ENCODE results near the gene SGMS2.

SGMS2 gene

GRCh38 chr4:107824350-107825071 is at the start of gene SGMS2:
TSS of gene SGMS2 (plus strand) at chr4:107824932. CDS start at chr4:107895554, 70,622 bp downstream.
- peak within 1 kb of the TSS; percentile 68 for H3K4me3 ChIP-seq (ENCODE audit: low read length)
- peak within 1 kb of the TSS; percentile 87 for H3K9ac ChIP-seq (ENCODE audit: low read length)
- no peaks in the 10 kb centered on the region for H3K9me3 ChIP-seq (ENCODE audit: control insufficient read depth, low read length)
- no peaks in the 10 kb centered on the region for H3K27me3 ChIP-seq (ENCODE audit: control insufficient read depth, insufficient read depth, low read length)
- peaks cover 7% of the 10 kb centered on the region for H3K4me1 ChIP-seq (ENCODE audit: control insufficient read depth, insufficient read depth, low read length)
- no peaks in the 10 kb centered on the region for H3K36me3 ChIP-seq (ENCODE audit: control insufficient read depth, insufficient read depth, low read length)

DNA sequence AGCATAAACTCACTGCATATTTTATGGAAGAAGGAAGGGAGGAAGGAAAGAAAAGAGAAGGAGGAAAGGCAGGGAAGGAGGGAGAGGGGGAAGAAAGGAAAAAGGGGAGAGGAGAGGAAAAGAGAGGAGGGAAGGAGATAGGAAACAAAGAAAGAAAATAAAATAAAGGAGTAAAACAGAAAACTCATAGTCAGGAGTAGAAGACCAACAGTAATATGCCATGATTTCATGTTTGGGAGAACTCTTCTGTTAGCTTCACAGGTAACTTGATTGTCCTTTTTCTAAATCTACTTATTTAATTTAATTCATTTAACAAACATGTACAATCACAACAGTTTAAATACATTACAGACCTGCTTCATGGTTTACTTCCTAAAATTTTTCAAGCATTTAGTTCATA is 46.8 kb upstream of the SGMS2 start:
- Histone ChIP-seq H3K9me3 (ENCODE audit: control insufficient read depth, low read length) (no peaks in the 10 kb centered on the region), H3K36me3 (ENCODE audit: control insufficient read depth, insufficient read depth, low read length) (no peaks in the 10 kb centered on the region), H3K4me1 (ENCODE audit: control insufficient read depth, insufficient read depth, low read length) (no peaks in the 10 kb centered on the region)

DNA sequence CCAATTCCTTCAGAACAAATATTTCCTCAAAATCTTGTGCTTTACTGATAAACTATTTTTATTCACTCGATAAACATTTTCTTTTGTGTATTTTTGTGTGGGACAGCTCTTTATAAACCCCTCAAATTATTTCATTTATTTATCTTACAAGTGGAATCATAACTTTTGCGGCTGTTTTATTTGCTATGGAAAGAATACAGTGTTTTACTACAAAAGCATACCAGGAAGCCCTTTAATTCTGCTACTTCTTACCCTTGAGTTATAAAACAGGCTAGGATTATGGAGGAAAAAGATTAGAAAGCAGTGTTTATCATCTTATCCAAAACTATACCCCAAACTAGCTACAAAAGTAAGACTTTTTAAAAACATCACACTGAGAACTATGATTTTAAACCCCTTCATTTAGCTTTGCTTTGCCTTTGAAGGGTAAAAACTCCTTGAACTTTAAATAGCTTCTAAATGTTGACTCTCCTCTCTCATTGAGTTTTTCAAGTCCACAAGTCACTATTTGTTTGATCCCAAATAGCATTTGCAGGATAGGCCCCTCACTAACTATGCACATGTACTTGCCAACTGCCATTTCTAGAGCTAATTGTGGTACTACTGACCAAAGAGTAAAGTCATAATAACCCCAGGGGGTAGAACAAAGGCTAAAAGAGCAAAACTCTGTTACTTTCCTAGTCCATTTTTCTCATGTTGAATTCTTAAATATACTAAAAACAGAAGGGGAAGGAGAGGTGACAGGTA is 45.8 kb upstream of the SGMS2 start:
- Histone ChIP-seq H3K9ac (ENCODE audit: low read length) (no peak overlapping the region), H3K27me3 (ENCODE audit: control insufficient read depth, insufficient read depth, low read length) (no peaks in the 10 kb centered on the region), H3K9me3 (ENCODE audit: control insufficient read depth, low read length) (no peaks in the 10 kb centered on the region), H3K36me3 (ENCODE audit: control insufficient read depth, insufficient read depth, low read length) (no peaks in the 10 kb centered on the region), H3K4me3 (ENCODE audit: low read length) (no peak overlapping the region), H3K4me1 (ENCODE audit: control insufficient read depth, insufficient read depth, low read length) (no peaks in the 10 kb centered on the region)

More for the DNA sequence above, 46.8 kb upstream of the SGMS2 start:
- Histone ChIP-seq H3K4me3 (ENCODE audit: low read length) (no peak overlapping the region), H3K27me3 (ENCODE audit: control insufficient read depth, insufficient read depth, low read length) (no peaks in the 10 kb centered on the region), H3K9ac (ENCODE audit: low read length) (no peak overlapping the region)

- no peaks in the 10 kb centered on the region for H3K27me3 ChIP-seq (ENCODE audit: control insufficient read depth, insufficient read depth, low read length)
- H3K36me3 ChIP-seq (ENCODE audit: control insufficient read depth, insufficient read depth, low read length): no peaks in the 10 kb centered on the region
- no peaks in the 10 kb centered on the region for H3K9me3 ChIP-seq (ENCODE audit: control insufficient read depth, low read length)
Measured at GRCh38 chr4:107780665-107781064, 44.1 kb upstream of the SGMS2 start.

GRCh38 chr4:107791902-107792301 is 32.8 kb upstream of the SGMS2 start:
- H3K27me3 ChIP-seq (ENCODE audit: control insufficient read depth, insufficient read depth, low read length): no peaks in the 10 kb centered on the region
- no peak overlapping the region for H3K4me3 ChIP-seq (ENCODE audit: low read length)
- no peak overlapping the region for H3K9ac ChIP-seq (ENCODE audit: low read length)
- no peaks in the 10 kb centered on the region for H3K36me3 ChIP-seq (ENCODE audit: control insufficient read depth, insufficient read depth, low read length)
- H3K9me3 ChIP-seq (ENCODE audit: control insufficient read depth, low read length): no peaks in the 10 kb centered on the region
- H3K4me1 ChIP-seq (ENCODE audit: control insufficient read depth, insufficient read depth, low read length): no peaks in the 10 kb centered on the region

More at GRCh38 chr4:107780665-107781064, 44.1 kb upstream of the SGMS2 start:
- Histone ChIP-seq H3K4me3 (ENCODE audit: low read length) (no peak overlapping the region), H3K9ac (ENCODE audit: low read length) (no peak overlapping the region), H3K4me1 (ENCODE audit: control insufficient read depth, insufficient read depth, low read length) (no peaks in the 10 kb centered on the region)

DNA sequence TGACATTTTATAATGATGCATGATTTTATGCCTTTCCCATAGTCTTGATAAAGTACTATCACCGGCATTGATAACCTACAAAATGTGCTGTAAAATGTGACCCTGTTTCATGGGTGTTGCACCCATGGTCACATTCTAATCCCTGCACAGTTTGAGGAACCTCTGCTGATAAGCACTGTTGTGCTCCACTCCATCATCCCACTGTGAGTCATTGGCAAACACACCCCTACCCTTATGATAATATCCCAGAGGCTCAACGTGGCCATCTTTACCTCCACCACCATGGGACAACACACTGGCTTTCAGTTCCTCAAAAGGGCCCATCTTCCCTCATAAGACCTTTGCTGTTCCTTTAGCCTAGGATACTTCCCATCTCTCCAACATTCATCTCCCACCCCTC is 32.0 kb upstream of the SGMS2 start:
- Histone ChIP-seq H3K4me3 (ENCODE audit: low read length) (no peak overlapping the region), H3K36me3 (ENCODE audit: control insufficient read depth, insufficient read depth, low read length) (no peaks in the 10 kb centered on the region), H3K9ac (ENCODE audit: low read length) (no peak overlapping the region), H3K27me3 (ENCODE audit: control insufficient read depth, insufficient read depth, low read length) (no peaks in the 10 kb centered on the region), H3K4me1 (ENCODE audit: control insufficient read depth, insufficient read depth, low read length) (no peaks in the 10 kb centered on the region), H3K9me3 (ENCODE audit: control insufficient read depth, low read length) (no peaks in the 10 kb centered on the region)

DNA sequence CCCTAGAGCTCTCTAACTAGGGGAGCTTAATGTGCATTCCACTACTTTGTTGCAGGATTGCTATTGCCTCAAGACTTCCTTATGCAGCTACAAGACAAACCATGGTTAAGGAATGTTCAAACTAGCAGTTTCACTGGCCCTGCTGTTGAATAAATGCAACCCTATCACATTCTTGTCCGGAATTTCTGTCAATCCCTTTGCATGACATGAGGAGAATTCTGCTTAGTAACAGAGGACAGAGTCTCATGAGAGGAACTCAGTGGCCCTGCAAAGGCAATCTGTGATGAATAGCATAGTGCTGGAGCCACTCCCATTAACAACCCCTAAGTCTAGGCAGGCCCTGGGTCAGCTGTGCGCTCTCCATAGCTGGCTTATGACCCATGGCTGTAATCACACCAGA is 30.7 kb upstream of the SGMS2 start:
- Histone ChIP-seq H3K4me3 (ENCODE audit: low read length) (no peak overlapping the region), H3K36me3 (ENCODE audit: control insufficient read depth, insufficient read depth, low read length) (no peaks in the 10 kb centered on the region), H3K4me1 (ENCODE audit: control insufficient read depth, insufficient read depth, low read length) (no peaks in the 10 kb centered on the region), H3K27me3 (ENCODE audit: control insufficient read depth, insufficient read depth, low read length) (no peaks in the 10 kb centered on the region), H3K9me3 (ENCODE audit: control insufficient read depth, low read length) (no peaks in the 10 kb centered on the region), H3K9ac (ENCODE audit: low read length) (no peak overlapping the region)

DNA sequence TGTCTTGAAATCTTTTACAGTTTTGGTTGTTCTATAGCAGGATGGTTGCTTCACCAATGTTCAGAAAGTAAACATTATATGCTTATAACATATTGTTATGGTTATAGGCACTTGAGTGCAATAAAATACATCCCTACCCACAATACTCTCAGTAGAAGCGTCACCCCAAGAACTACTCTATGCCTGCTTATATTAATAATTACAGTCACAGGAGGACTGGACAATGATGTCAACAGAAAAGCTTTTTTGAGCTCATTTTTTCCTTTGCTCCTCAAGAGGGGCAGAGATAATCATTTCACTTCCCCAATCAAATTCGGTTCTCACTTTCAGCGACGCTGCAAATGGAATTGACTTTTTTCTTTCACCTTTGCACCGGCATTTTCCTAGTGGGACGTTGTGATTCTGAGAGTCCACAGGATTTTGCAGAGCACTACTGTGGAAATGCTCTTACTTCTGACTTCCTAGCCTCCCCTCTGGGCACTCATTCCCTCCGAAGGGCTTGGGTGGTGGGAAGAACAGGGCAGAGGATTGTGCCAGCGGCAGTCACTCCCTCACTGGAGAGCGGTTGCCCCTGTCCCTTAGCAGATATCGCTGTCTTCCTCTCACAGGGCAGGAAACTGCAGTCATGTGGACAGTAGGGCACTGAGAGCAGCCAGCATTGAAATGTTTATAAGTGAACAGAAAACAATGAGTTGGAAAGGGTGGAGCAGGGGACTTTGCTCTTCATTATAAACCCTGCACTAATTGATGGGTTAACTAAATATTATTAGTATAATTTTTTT is 24.9 kb upstream of the SGMS2 start:
- no peaks in the 10 kb centered on the region for H3K36me3 ChIP-seq (ENCODE audit: control insufficient read depth, insufficient read depth, low read length)
- H3K4me3 ChIP-seq (ENCODE audit: low read length): no peak overlapping the region
- peak overlapping the region; percentile 47 for H3K9ac ChIP-seq (ENCODE audit: low read length)
- no peaks in the 10 kb centered on the region for H3K9me3 ChIP-seq (ENCODE audit: control insufficient read depth, low read length)
- peaks cover 9% of the 10 kb centered on the region for H3K4me1 ChIP-seq (ENCODE audit: control insufficient read depth, insufficient read depth, low read length)
- no peaks in the 10 kb centered on the region for H3K27me3 ChIP-seq (ENCODE audit: control insufficient read depth, insufficient read depth, low read length)

DNA sequence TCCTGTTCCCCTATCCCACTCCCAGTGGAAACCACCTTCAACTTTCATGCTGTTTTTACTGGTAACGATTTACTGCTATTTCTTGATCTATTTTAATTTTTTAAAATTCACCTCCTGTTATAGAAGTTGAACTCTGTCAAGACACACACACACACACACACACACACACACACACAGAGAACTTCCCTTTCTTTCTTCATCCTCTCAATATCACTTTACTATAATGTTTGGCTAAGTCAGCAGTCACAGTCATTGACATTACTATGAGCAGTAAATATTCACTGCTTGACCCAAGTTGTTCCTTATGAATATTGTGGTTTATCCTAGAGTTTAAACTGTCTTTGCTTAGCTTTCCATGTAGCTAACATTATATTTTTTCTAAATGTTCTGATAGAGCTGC is 24.0 kb upstream of the SGMS2 start:
- H3K9me3 ChIP-seq (ENCODE audit: control insufficient read depth, low read length): no peaks in the 10 kb centered on the region
- H3K9ac ChIP-seq (ENCODE audit: low read length): no peak overlapping the region
- H3K4me3 ChIP-seq (ENCODE audit: low read length): no peak overlapping the region
- peaks cover 9% of the 10 kb centered on the region for H3K4me1 ChIP-seq (ENCODE audit: control insufficient read depth, insufficient read depth, low read length)
- H3K36me3 ChIP-seq (ENCODE audit: control insufficient read depth, insufficient read depth, low read length): no peaks in the 10 kb centered on the region
- H3K27me3 ChIP-seq (ENCODE audit: control insufficient read depth, insufficient read depth, low read length): no peaks in the 10 kb centered on the region

GRCh38 chr4:107801766-107802211 is 22.9 kb upstream of the SGMS2 start:
- Histone ChIP-seq H3K4me1 (ENCODE audit: control insufficient read depth, insufficient read depth, low read length) (peaks cover 9% of the 10 kb centered on the region), H3K36me3 (ENCODE audit: control insufficient read depth, insufficient read depth, low read length) (no peaks in the 10 kb centered on the region), H3K9ac (ENCODE audit: low read length) (no peak overlapping the region), H3K27me3 (ENCODE audit: control insufficient read depth, insufficient read depth, low read length) (no peaks in the 10 kb centered on the region), H3K9me3 (ENCODE audit: control insufficient read depth, low read length) (no peaks in the 10 kb centered on the region), H3K4me3 (ENCODE audit: low read length) (no peak overlapping the region)

DNA sequence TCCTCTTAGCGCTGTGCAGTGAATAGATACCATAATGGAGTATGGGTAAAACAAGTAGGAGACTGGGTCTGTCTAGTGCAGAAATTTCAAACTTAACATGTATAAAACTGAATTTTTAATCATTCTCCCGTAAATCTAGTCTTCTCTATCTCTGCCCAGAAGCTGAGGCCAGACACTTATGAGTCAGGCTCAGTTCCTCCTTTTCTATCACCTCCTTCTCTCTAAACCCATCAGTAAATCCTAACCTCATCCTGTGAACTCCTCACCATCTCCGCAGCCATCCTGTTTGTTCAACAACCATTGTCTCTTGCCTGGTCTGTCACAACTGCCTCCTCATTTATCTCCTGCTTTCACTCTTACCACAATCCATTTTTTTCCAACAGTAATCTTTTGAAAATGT is 19.8 kb upstream of the SGMS2 start:
- no peak overlapping the region for H3K4me3 ChIP-seq (ENCODE audit: low read length)
- peaks cover 15% of the 10 kb centered on the region for H3K4me1 ChIP-seq (ENCODE audit: control insufficient read depth, insufficient read depth, low read length)
- no peaks in the 10 kb centered on the region for H3K36me3 ChIP-seq (ENCODE audit: control insufficient read depth, insufficient read depth, low read length)
- H3K9ac ChIP-seq (ENCODE audit: low read length): no peak overlapping the region
- H3K9me3 ChIP-seq (ENCODE audit: control insufficient read depth, low read length): no peaks in the 10 kb centered on the region
- no peaks in the 10 kb centered on the region for H3K27me3 ChIP-seq (ENCODE audit: control insufficient read depth, insufficient read depth, low read length)

GRCh38 chr4:107806196-107806595 is 18.5 kb upstream of the SGMS2 start:
- Histone ChIP-seq H3K27me3 (ENCODE audit: control insufficient read depth, insufficient read depth, low read length) (no peaks in the 10 kb centered on the region), H3K36me3 (ENCODE audit: control insufficient read depth, insufficient read depth, low read length) (no peaks in the 10 kb centered on the region), H3K4me3 (ENCODE audit: low read length) (no peak overlapping the region), H3K4me1 (ENCODE audit: control insufficient read depth, insufficient read depth, low read length) (peaks cover 9% of the 10 kb centered on the region), H3K9ac (ENCODE audit: low read length) (no peak overlapping the region), H3K9me3 (ENCODE audit: control insufficient read depth, low read length) (no peaks in the 10 kb centered on the region)

Data from mucosa of stomach (tissue), 1 donor.